Measurements from ENCODE around the gene MPZL2.
"Not testable (repeated sequence)": the region's sequence is repeated elsewhere in the genome, so short reads cannot be mapped to it uniquely, and the experiment has no call there.

Gene MPZL2

GRCh38 chr11:118263695-118264568, at the start of gene MPZL2:
MPZL2 (minus strand) TSS chr11:118264297; CDS start chr11:118264153, 144 bp downstream.
- DNase-seq (ENCODE audit: low read depth), result peak; percentile 33

GRCh38 chr11:118313242-118313641, 49.1 kb upstream of the MPZL2 start:
- peak; percentile 34 for DNase-seq (ENCODE audit: low read depth)

- no peak for DNase-seq (ENCODE audit: low read depth)
These were observed 48.2 kb upstream of the MPZL2 start for GRCh38 chr11:118312328-118312727.

- no peak for DNase-seq (ENCODE audit: low read depth)
These were observed 47.4 kb upstream of the MPZL2 start for GRCh38 chr11:118311518-118311917.

GRCh38 chr11:118310781-118311485, 46.8 kb upstream of the MPZL2 start:
- no peak for DNase-seq (ENCODE audit: low read depth)

GRCh38 chr11:118310271-118310670, 46.2 kb upstream of the MPZL2 start:
- DNase-seq (ENCODE audit: low read depth), result no peak

- DNase-seq (ENCODE audit: low read depth), result not testable (repeated sequence)
These were observed 45.0 kb upstream of the MPZL2 start for GRCh38 chr11:118308995-118309528.

- peak; percentile 8 for DNase-seq (ENCODE audit: low read depth)
These were observed 42.5 kb upstream of the MPZL2 start for GRCh38 chr11:118306556-118306955.

GRCh38 chr11:118305726-118306125, 41.6 kb upstream of the MPZL2 start:
- DNase-seq (ENCODE audit: low read depth), result no peak

GRCh38 chr11:118304568-118305248, 40.6 kb upstream of the MPZL2 start, which contains the start of gene CD3E:
CD3E (plus strand) TSS chr11:118304730; CDS start chr11:118304953, 223 bp downstream.
- DNase-seq (ENCODE audit: low read depth), result no peak

GRCh38 chr11:118304227-118304567, 40.1 kb upstream of the MPZL2 start:
- DNase-seq (ENCODE audit: low read depth), result no peak

- DNase-seq (ENCODE audit: low read depth), result no peak
These were observed 37.6 kb upstream of the MPZL2 start for GRCh38 chr11:118301600-118302195.

GRCh38 chr11:118295815-118296454, 31.8 kb upstream of the MPZL2 start:
- peak; percentile 67 for DNase-seq (ENCODE audit: low read depth)

- no peak for DNase-seq (ENCODE audit: low read depth)
These were observed 31.1 kb upstream of the MPZL2 start for GRCh38 chr11:118295199-118295598.

GRCh38 chr11:118294053-118294452, 30.0 kb upstream of the MPZL2 start:
- DNase-seq (ENCODE audit: low read depth), result no peak

GRCh38 chr11:118291477-118292135, 27.5 kb upstream of the MPZL2 start:
- peak; percentile 31 for DNase-seq (ENCODE audit: low read depth)

- peak; percentile 57 for DNase-seq (ENCODE audit: low read depth)
These were observed 26.8 kb upstream of the MPZL2 start for GRCh38 chr11:118290923-118291322.

- no peak for DNase-seq (ENCODE audit: low read depth)
These were observed 25.3 kb upstream of the MPZL2 start for GRCh38 chr11:118289401-118289800.

- peak; percentile 68 for DNase-seq (ENCODE audit: low read depth)
These were observed 22.9 kb upstream of the MPZL2 start for GRCh38 chr11:118287006-118287405.

GRCh38 chr11:118286545-118286944, 22.4 kb upstream of the MPZL2 start:
- DNase-seq (ENCODE audit: low read depth), result no peak
